Karpas-422 (cell line): ENCODE data around the gene ZNF322. TPM values are rescaled to one million over a fixed set of nuclear protein-coding genes. Genes with fewer than 3 reads are reported as not detected.

ENCODE experiments used
- DNase-seq: peaks from one replicate; pipeline ENCODE4 v3.0.0-alpha.2; 2015
- H2AFZ ChIP-seq: fragments of 200-600 bp; sonication (generic); 2 replicates; pipeline ENCODE4 v1.6.1; 2014; ENCODE audit warnings: antibody characterized with exemption, low read length, mixed read lengths
- H3K27ac ChIP-seq: fragments of 200-600 bp; sonication (generic); 2 replicates; pipeline ENCODE4 v1.5.1; 2014; ENCODE audit warnings: mild to moderate bottlenecking, low read length, moderate library complexity
- H3K27me3 ChIP-seq: fragments of 200-600 bp; sonication (generic); 2 replicates; pipeline ENCODE4 v1.6.1; 2014; ENCODE audit warnings: low read length, mixed read lengths
- H3K36me3 ChIP-seq: fragments of 200-600 bp; sonication (generic); 2 replicates; pipeline ENCODE4 v1.6.1; 2014; ENCODE audit warnings: low read length, mixed read lengths; ENCODE audit not compliant: insufficient read depth
- H3K4me1 ChIP-seq: fragments of 200-600 bp; sonication (generic); 2 replicates; pipeline ENCODE4 v1.6.1; 2014; ENCODE audit warnings: mild to moderate bottlenecking, low read length, mixed read lengths
- H3K4me2 ChIP-seq: fragments of 200-600 bp; sonication (generic); 2 replicates; pipeline ENCODE4 v1.6.1; 2014; ENCODE audit warnings: low read length, low read depth, mild to moderate bottlenecking; ENCODE audit not compliant: poor library complexity, severe bottlenecking
- H3K4me3 ChIP-seq: fragments of 200-600 bp; sonication (generic); 2 replicates; pipeline ENCODE4 v1.5.1; 2014; ENCODE audit warnings: mild to moderate bottlenecking, antibody characterized with exemption, low read length, mixed read lengths
- H3K79me2 ChIP-seq: fragments of 200-600 bp; sonication (generic); 2 replicates; pipeline ENCODE4 v1.6.1; 2014; ENCODE audit warnings: mild to moderate bottlenecking, low read length, mixed read lengths
- H3K9ac ChIP-seq: fragments of 200-600 bp; sonication (generic); 2 replicates; pipeline ENCODE4 v1.6.0; 2014; ENCODE audit warnings: low read length
- H3K9me2 ChIP-seq: fragments of 200-600 bp; sonication (generic), shearing (Covaris generic); replicated peaks from 2 replicates; pipeline ENCODE4 v1.6.0; 2014; ENCODE audit warnings: mild to moderate bottlenecking, low read length, moderate library complexity; ENCODE audit not compliant: insufficient read depth
- H3K9me3 ChIP-seq: fragments of 300-700, 200-600 bp; sonication (generic); 2 replicates; pipeline ENCODE4 v1.6.1; 2014; ENCODE audit warnings: low read length, mixed read lengths
- H4K20me1 ChIP-seq: fragments of 200-600 bp; sonication (generic); 2 replicates; pipeline ENCODE4 v1.6.1; 2014; ENCODE audit warnings: mild to moderate bottlenecking, antibody characterized with exemption, low read length, low read depth; ENCODE audit not compliant: insufficient read depth
- total RNA-seq: library from RNA; depleted of rRNA; stranded (reverse); fragments of >200 nt; shearing (Covaris generic); gene quantifications from 2 replicates; pipeline ENCODE4 v1.2.3, GENCODE V29; 2014; ENCODE audit warnings: low replicate concordance

ZNF322 gene
- total RNA-seq, 1 experiment from 2014 or later: 20.2 TPM

- Histone ChIP-seq H3K27ac (no peak overlapping the region), H3K4me3 (no peak overlapping the region), H3K27me3 (no peaks in the 10 kb centered on the region), H3K36me3 (no peaks in the 10 kb centered on the region), H3K4me1 (no peaks in the 10 kb centered on the region), H3K9ac (0 out of 2 replicates have a peak overlapping the region, but pooled peaks have one; percentile 9), H3K9me3 (no peaks in the 10 kb centered on the region), H2AFZ (peak overlapping the region; percentile 17; the same call in 1 of the 2 replicates), H3K9me2 (no peaks in the 10 kb centered on the region), H3K79me2 (no peaks in the 10 kb centered on the region), H3K4me2 (peak overlapping the region; percentile 25), H4K20me1 (no peaks in the 10 kb centered on the region)
- peak; percentile 87 for DNase-seq
These were observed 51.9 kb downstream of the ZNF322 start for GRCh38 chr6:26607434-26608230.

GRCh38 chr6:26604797-26605196, 54.7 kb downstream of the ZNF322 start:
- no peak overlapping the region for H2AFZ ChIP-seq
- H3K9me2 ChIP-seq: no peaks in the 10 kb centered on the region
- H3K9ac ChIP-seq: no peak overlapping the region
- no peak overlapping the region for H3K4me2 ChIP-seq
- no peaks in the 10 kb centered on the region for H3K4me1 ChIP-seq
- H3K79me2 ChIP-seq: no peaks in the 10 kb centered on the region
- no peaks in the 10 kb centered on the region for H3K36me3 ChIP-seq
- H3K27ac ChIP-seq: no peak overlapping the region
- H4K20me1 ChIP-seq: no peaks in the 10 kb centered on the region
- no peak overlapping the region for H3K4me3 ChIP-seq
- H3K27me3 ChIP-seq: no peaks in the 10 kb centered on the region
- no peak for DNase-seq
- no peaks in the 10 kb centered on the region for H3K9me3 ChIP-seq

GRCh38 chr6:26604026-26604425, 55.5 kb downstream of the ZNF322 start:
- H3K4me2 ChIP-seq: no peak overlapping the region
- H3K4me3 ChIP-seq: no peak overlapping the region
- no peak overlapping the region for H3K27ac ChIP-seq
- H3K9me2 ChIP-seq: no peaks in the 10 kb centered on the region
- H3K4me1 ChIP-seq: no peaks in the 10 kb centered on the region
- no peak for DNase-seq
- H3K9me3 ChIP-seq: no peaks in the 10 kb centered on the region
- no peak overlapping the region for H3K9ac ChIP-seq
- H3K79me2 ChIP-seq: no peaks in the 10 kb centered on the region
- no peaks in the 10 kb centered on the region; the same call in 1 of the 2 replicates for H4K20me1 ChIP-seq
- no peaks in the 10 kb centered on the region for H3K27me3 ChIP-seq
- peaks cover 5% of the 10 kb centered on the region; the same call in 1 of the 2 replicates for H3K36me3 ChIP-seq
- no peak overlapping the region for H2AFZ ChIP-seq

- H3K27ac ChIP-seq: no peak overlapping the region
- no peaks in the 10 kb centered on the region for H3K27me3 ChIP-seq
- peaks cover 17% of the 10 kb centered on the region; the same call in 1 of the 2 replicates for H3K36me3 ChIP-seq
- H3K9ac ChIP-seq: no peak overlapping the region
- H3K9me2 ChIP-seq: no peaks in the 10 kb centered on the region
- no peak for DNase-seq
- H3K4me3 ChIP-seq: no peak overlapping the region
- H3K79me2 ChIP-seq: peaks cover 15% of the 10 kb centered on the region
- no peak overlapping the region for H2AFZ ChIP-seq
- H3K4me1 ChIP-seq: peaks cover 8% of the 10 kb centered on the region
- peaks cover 8% of the 10 kb centered on the region; the same call in 1 of the 2 replicates for H4K20me1 ChIP-seq
- H3K4me2 ChIP-seq: no peak overlapping the region
- no peaks in the 10 kb centered on the region for H3K9me3 ChIP-seq
These were observed 57.3 kb downstream of the ZNF322 start for GRCh38 chr6:26602262-26602661.

GRCh38 chr6:26600759-26601158, 58.8 kb downstream of the ZNF322 start:
- DNase-seq: no peak
- Histone ChIP-seq H3K27ac (no peak overlapping the region), H3K9me2 (no peaks in the 10 kb centered on the region), H3K4me3 (no peak overlapping the region), H3K36me3 (peaks cover 17% of the 10 kb centered on the region; the same call in 1 of the 2 replicates), H4K20me1 (peaks cover 8% of the 10 kb centered on the region; the same call in 1 of the 2 replicates), H3K9ac (no peak overlapping the region), H3K9me3 (no peaks in the 10 kb centered on the region), H3K4me2 (no peak overlapping the region), H3K27me3 (no peaks in the 10 kb centered on the region), H3K4me1 (peaks cover 12% of the 10 kb centered on the region), H3K79me2 (peaks cover 20% of the 10 kb centered on the region), H2AFZ (no peak overlapping the region)

GRCh38 chr6:26599591-26599990, 60.0 kb downstream of the ZNF322 start:
- no peaks in the 10 kb centered on the region for H3K9me3 ChIP-seq
- no peak overlapping the region for H3K4me2 ChIP-seq
- H3K36me3 ChIP-seq: peaks cover 17% of the 10 kb centered on the region; the same call in 1 of the 2 replicates
- DNase-seq: no peak
- no peak overlapping the region for H2AFZ ChIP-seq
- H3K9me2 ChIP-seq: no peaks in the 10 kb centered on the region
- H3K79me2 ChIP-seq: peaks cover 20% of the 10 kb centered on the region
- no peak overlapping the region for H3K9ac ChIP-seq
- no peak overlapping the region for H3K27ac ChIP-seq
- H3K27me3 ChIP-seq: no peaks in the 10 kb centered on the region
- no peak overlapping the region for H3K4me3 ChIP-seq
- H3K4me1 ChIP-seq: peaks cover 17% of the 10 kb centered on the region
- peaks cover 8% of the 10 kb centered on the region; the same call in 1 of the 2 replicates for H4K20me1 ChIP-seq

- Histone ChIP-seq H3K4me2 (no peak overlapping the region), H4K20me1 (peaks cover 8% of the 10 kb centered on the region; the same call in 1 of the 2 replicates), H3K36me3 (peaks cover 17% of the 10 kb centered on the region; the same call in 1 of the 2 replicates), H3K9me3 (no peaks in the 10 kb centered on the region), H2AFZ (no peak overlapping the region), H3K4me3 (no peak overlapping the region), H3K27ac (no peak overlapping the region), H3K4me1 (peaks cover 17% of the 10 kb centered on the region), H3K9ac (no peak overlapping the region), H3K9me2 (no peaks in the 10 kb centered on the region), H3K79me2 (peaks cover 20% of the 10 kb centered on the region), H3K27me3 (no peaks in the 10 kb centered on the region)
- no peak for DNase-seq
These were observed 60.4 kb downstream of the ZNF322 start for GRCh38 chr6:26599134-26599533.

- H3K4me3 ChIP-seq: peak overlapping the region; percentile 75; the same call in 1 of the 2 replicates
- peaks cover 20% of the 10 kb centered on the region for H3K79me2 ChIP-seq
- H3K4me2 ChIP-seq: peak overlapping the region; percentile 99
- H2AFZ ChIP-seq: no peak overlapping the region
- no peaks in the 10 kb centered on the region for H3K27me3 ChIP-seq
- H3K27ac ChIP-seq: no peak overlapping the region
- H3K9me3 ChIP-seq: no peaks in the 10 kb centered on the region
- no peak overlapping the region for H3K9ac ChIP-seq
- no peak for DNase-seq
- H3K9me2 ChIP-seq: no peaks in the 10 kb centered on the region
- peaks cover 8% of the 10 kb centered on the region; the same call in 1 of the 2 replicates for H4K20me1 ChIP-seq
- peaks cover 17% of the 10 kb centered on the region for H3K4me1 ChIP-seq
- H3K36me3 ChIP-seq: peaks cover 17% of the 10 kb centered on the region; the same call in 1 of the 2 replicates
These were observed 61.3 kb downstream of the ZNF322 start for GRCh38 chr6:26598267-26598666.
